Measurements from ENCODE around the gene ABCA13.

Gene ABCA13

DNA sequence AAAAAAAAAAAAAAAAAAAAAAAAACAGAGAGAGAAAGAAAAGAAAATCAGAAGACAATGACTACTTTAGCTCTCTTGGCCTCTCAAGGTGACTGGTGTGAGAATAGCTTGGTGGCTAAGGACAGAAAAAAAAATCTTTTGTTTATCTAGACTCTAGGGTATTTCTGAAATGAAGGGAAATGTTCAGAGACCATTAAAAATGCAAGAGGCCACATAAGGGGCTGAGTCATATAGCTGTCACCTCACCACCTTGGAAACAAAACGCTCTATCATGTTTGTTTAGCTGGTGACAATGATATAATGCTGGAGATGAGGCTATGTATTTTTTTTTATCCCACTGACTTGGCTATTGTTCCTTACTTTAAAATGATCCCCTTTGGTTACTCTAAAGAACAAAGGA, 466.1 kb downstream of the ABCA13 start:
- Histone ChIP-seq H3K9ac (ENCODE audit: low read length) (no peak overlapping the region), H3K79me2 (ENCODE audit: low read length) (no peaks in the 10 kb centered on the region), H3K36me3 (replicated peaks; ENCODE audit: low read depth, low read length) (no peaks in the 10 kb centered on the region), H3K9me3 (ENCODE audit: insufficient read depth, low read length) (no peaks in the 10 kb centered on the region), H3K27me3 (ENCODE audit: low read depth, low read length) (no peaks in the 10 kb centered on the region), H3K4me1 (ENCODE audit: low read length) (no peaks in the 10 kb centered on the region), H3K4me2 (ENCODE audit: low read length) (no peak overlapping the region), H3K4me3 (ENCODE audit: low read length) (no peak overlapping the region), H4K20me1 (ENCODE audit: insufficient read depth, low read length) (no peaks in the 10 kb centered on the region), H3K27ac (ENCODE audit: low read length) (no peak overlapping the region), H2AFZ (ENCODE audit: low read depth, low read length) (no peak overlapping the region)
- TF ChIP-seq, protein P1, sequence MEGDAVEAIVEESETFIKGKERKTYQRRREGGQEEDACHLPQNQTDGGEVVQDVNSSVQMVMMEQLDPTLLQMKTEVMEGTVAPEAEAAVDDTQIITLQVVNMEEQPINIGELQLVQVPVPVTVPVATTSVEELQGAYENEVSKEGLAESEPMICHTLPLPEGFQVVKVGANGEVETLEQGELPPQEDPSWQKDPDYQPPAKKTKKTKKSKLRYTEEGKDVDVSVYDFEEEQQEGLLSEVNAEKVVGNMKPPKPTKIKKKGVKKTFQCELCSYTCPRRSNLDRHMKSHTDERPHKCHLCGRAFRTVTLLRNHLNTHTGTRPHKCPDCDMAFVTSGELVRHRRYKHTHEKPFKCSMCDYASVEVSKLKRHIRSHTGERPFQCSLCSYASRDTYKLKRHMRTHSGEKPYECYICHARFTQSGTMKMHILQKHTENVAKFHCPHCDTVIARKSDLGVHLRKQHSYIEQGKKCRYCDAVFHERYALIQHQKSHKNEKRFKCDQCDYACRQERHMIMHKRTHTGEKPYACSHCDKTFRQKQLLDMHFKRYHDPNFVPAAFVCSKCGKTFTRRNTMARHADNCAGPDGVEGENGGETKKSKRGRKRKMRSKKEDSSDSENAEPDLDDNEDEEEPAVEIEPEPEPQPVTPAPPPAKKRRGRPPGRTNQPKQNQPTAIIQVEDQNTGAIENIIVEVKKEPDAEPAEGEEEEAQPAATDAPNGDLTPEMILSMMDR (IDR thresholded peaks at IDR 0.05; ENCODE audit: low read depth, low read length) = no peak
- no peak for TF ChIP-seq EZH2phosphoT487 (IDR thresholded peaks at IDR 0.05; ENCODE audit: low read depth)

DNA sequence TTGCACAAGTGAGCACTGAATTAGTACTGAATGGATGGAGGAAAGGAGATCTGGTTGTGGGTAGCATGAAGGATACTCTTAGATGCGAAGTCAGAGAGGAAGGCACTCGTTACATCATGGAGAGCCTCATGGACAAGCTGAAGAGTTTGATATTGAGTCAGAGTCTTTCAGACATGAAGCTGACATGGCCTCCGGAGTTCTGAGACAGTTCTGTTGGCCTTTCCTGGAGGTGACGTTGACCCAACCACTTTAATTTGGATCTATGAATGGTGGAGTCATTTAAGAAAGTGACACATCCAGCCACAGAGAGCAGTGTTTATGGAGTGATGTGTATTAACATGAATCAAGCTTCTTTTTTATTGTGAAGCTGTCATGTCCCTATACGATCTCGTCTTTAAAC, 466.8 kb downstream of the ABCA13 start:
- Histone ChIP-seq H3K36me3 (replicated peaks; ENCODE audit: low read depth, low read length) (no peaks in the 10 kb centered on the region), H3K9ac (ENCODE audit: low read length) (no peak overlapping the region), H3K4me1 (ENCODE audit: low read length) (no peaks in the 10 kb centered on the region), H3K4me3 (ENCODE audit: low read length) (no peak overlapping the region), H3K79me2 (ENCODE audit: low read length) (no peaks in the 10 kb centered on the region), H3K27me3 (ENCODE audit: low read depth, low read length) (no peaks in the 10 kb centered on the region), H3K9me3 (ENCODE audit: insufficient read depth, low read length) (no peaks in the 10 kb centered on the region), H3K4me2 (ENCODE audit: low read length) (no peak overlapping the region), H2AFZ (ENCODE audit: low read depth, low read length) (no peak overlapping the region), H3K27ac (ENCODE audit: low read length) (no peak overlapping the region), H4K20me1 (ENCODE audit: insufficient read depth, low read length) (no peaks in the 10 kb centered on the region)
- TF ChIP-seq EZH2phosphoT487 (IDR thresholded peaks at IDR 0.05; ENCODE audit: low read depth) = no peak
- TF ChIP-seq, protein P1 (IDR thresholded peaks at IDR 0.05; ENCODE audit: low read depth, low read length) = no peak

DNA sequence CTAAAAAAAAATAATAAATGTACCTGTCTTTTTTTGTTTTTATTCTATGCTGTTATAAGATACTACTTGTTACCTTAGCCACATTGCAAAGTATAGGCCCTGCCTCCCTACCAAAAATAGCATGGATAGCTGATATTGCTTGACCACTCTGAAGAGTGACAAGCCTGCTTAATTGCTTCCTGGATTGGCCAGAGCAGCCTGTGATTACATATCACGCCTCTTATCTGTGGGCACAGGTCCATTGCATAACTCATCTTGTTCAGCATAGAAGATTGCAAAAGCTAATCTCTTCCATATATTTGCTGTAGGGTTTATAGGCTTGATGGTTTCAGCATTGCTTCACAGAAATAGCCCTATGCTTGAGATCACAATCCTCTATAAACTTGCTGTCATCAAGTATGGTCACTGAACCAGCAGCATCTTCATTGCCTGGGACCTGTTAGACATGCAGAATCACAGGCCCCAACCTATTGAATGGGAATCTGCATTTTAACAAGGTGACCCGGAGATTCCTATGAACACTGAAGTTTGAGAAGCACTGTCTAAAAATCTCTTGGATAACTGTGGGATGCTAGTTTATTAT, 472.3 kb downstream of the ABCA13 start:
- Histone ChIP-seq H3K36me3 (replicated peaks; ENCODE audit: low read depth, low read length) (no peaks in the 10 kb centered on the region), H3K27me3 (ENCODE audit: low read depth, low read length) (no peaks in the 10 kb centered on the region), H3K4me3 (ENCODE audit: low read length) (no peak overlapping the region), H3K27ac (ENCODE audit: low read length) (no peak overlapping the region), H3K79me2 (ENCODE audit: low read length) (no peaks in the 10 kb centered on the region), H3K9me3 (ENCODE audit: insufficient read depth, low read length) (no peaks in the 10 kb centered on the region), H3K4me1 (ENCODE audit: low read length) (no peaks in the 10 kb centered on the region), H2AFZ (ENCODE audit: low read depth, low read length) (no peak overlapping the region), H4K20me1 (ENCODE audit: insufficient read depth, low read length) (no peaks in the 10 kb centered on the region), H3K9ac (ENCODE audit: low read length) (no peak overlapping the region), H3K4me2 (ENCODE audit: low read length) (no peak overlapping the region)
- TF ChIP-seq EZH2phosphoT487 (IDR thresholded peaks at IDR 0.05; ENCODE audit: low read depth) = no peak
- TF ChIP-seq, protein P1 (IDR thresholded peaks at IDR 0.05; ENCODE audit: low read depth, low read length) = no peak

DNA sequence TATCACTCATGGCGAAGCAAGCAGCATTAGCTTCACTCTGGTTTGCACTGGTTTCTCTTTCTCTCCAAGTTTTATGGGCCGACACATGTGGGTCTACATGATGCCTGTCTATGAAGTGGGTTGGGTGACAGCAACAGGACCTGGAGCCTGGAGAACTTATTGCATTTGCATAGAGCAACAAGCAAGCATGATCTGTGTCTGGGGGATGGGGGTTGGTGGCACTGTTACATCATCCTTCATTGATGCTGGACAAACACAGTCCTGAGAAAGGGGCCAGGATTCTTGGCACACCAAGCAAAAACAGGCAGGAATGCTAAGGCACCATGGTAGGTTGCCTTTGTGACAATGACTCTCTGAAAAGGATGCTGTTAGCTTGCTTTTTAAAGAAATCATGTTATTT, 486.9 kb downstream of the ABCA13 start:
- Histone ChIP-seq H3K27ac (ENCODE audit: low read length) (no peak overlapping the region), H4K20me1 (ENCODE audit: insufficient read depth, low read length) (no peaks in the 10 kb centered on the region), H3K9me3 (ENCODE audit: insufficient read depth, low read length) (no peaks in the 10 kb centered on the region), H2AFZ (ENCODE audit: low read depth, low read length) (no peak overlapping the region), H3K79me2 (ENCODE audit: low read length) (no peaks in the 10 kb centered on the region), H3K9ac (ENCODE audit: low read length) (no peak overlapping the region), H3K4me2 (ENCODE audit: low read length) (no peak overlapping the region), H3K36me3 (replicated peaks; ENCODE audit: low read depth, low read length) (no peaks in the 10 kb centered on the region), H3K4me1 (ENCODE audit: low read length) (no peaks in the 10 kb centered on the region), H3K4me3 (ENCODE audit: low read length) (no peak overlapping the region), H3K27me3 (ENCODE audit: low read depth, low read length) (no peaks in the 10 kb centered on the region)
- TF ChIP-seq, protein P1 (IDR thresholded peaks at IDR 0.05; ENCODE audit: low read depth, low read length) = no peak

Measured in OCI-LY3 (cell line).